Coronary artery (tissue), 2 donors: ENCODE measurements around the gene MYL5.

Source experiments
- DNase-seq: peaks from one replicate; pipeline ENCODE4 v3.0.0-alpha.2; 2017; ENCODE audit warnings: low spot score
- H3K27ac ChIP-seq, 2 donors: fragments of 200-600 bp; sonication (generic); one replicate each; pipeline ENCODE4 v1.5.1; 2016 to 2019
- H3K4me3 ChIP-seq: fragments of 200-600 bp; sonication (generic); 2 replicates; pipeline ENCODE4 v1.5.1; 2016; ENCODE audit warnings: mild to moderate bottlenecking, moderate library complexity
- TF ChIP-seq, protein P1 (sequence below): fragments of 200-600 bp; sonication (generic); IDR thresholded peaks from one replicate; pipeline ENCODE4 v1.5.1; 2019; ENCODE audit warnings: antibody characterized with exemption

The MYL5 gene

GRCh38 chr4:681736-682451 is 7.6 kb downstream of the MYL5 start:
- Histone ChIP-seq H3K27ac (no peak overlapping the region), H3K4me3 (peak overlapping the region; percentile 73)
- TF ChIP-seq, protein P1, sequence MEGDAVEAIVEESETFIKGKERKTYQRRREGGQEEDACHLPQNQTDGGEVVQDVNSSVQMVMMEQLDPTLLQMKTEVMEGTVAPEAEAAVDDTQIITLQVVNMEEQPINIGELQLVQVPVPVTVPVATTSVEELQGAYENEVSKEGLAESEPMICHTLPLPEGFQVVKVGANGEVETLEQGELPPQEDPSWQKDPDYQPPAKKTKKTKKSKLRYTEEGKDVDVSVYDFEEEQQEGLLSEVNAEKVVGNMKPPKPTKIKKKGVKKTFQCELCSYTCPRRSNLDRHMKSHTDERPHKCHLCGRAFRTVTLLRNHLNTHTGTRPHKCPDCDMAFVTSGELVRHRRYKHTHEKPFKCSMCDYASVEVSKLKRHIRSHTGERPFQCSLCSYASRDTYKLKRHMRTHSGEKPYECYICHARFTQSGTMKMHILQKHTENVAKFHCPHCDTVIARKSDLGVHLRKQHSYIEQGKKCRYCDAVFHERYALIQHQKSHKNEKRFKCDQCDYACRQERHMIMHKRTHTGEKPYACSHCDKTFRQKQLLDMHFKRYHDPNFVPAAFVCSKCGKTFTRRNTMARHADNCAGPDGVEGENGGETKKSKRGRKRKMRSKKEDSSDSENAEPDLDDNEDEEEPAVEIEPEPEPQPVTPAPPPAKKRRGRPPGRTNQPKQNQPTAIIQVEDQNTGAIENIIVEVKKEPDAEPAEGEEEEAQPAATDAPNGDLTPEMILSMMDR, result no peak
- no peak for DNase-seq

- Histone ChIP-seq H3K4me3 (no peak overlapping the region), H3K27ac (no peak overlapping the region)
- DNase-seq, result no peak
- TF ChIP-seq, protein P1, result no peak
These were observed 8.3 kb downstream of the MYL5 start for GRCh38 chr4:682490-683172.

- TF ChIP-seq, protein P1, result no peak
- no peak for DNase-seq
- H3K4me3 ChIP-seq, result no peak overlapping the region
- no peak overlapping the region for H3K27ac ChIP-seq
These were observed 9.0 kb downstream of the MYL5 start for GRCh38 chr4:683247-683897.

- DNase-seq, result no peak
- Histone ChIP-seq H3K4me3 (no peak overlapping the region), H3K27ac (peak overlapping the region in 1 of 2 donors; percentile 32)
- TF ChIP-seq, protein P1, result peak; percentile 23
These were observed 9.8 kb downstream of the MYL5 start for GRCh38 chr4:683982-684622.

GRCh38 chr4:684623-685327 is 10.4 kb downstream of the MYL5 start:
- Histone ChIP-seq H3K4me3 (no peak overlapping the region), H3K27ac (no peak overlapping the region)
- DNase-seq, result no peak
- TF ChIP-seq, protein P1, result no peak

GRCh38 chr4:685679-686412 is 11.5 kb downstream of the MYL5 start:
- no peak overlapping the region for H3K4me3 ChIP-seq
- TF ChIP-seq, protein P1, result no peak
- DNase-seq, result no peak
- H3K27ac ChIP-seq, result no peak overlapping the region
